Neural crest cell (in vitro differentiated cells): ENCODE measurements around the gene FOXG1. TPM values are rescaled to one million over a fixed set of nuclear protein-coding genes. Genes with fewer than 3 reads are reported as not detected.

Experiments
- DNase-seq: peaks from one replicate; pipeline ENCODE4 v3.0.0; 2021; ENCODE audit warnings: low read depth, mixed read lengths, low spot score
- H3K27ac Mint-ChIP-seq: one replicate; pipeline ENCODE4 v1.8.0; 2021; ENCODE audit warnings: mild to moderate bottlenecking, mixed read lengths; ENCODE audit not compliant: unreplicated experiment
- H3K27me3 Mint-ChIP-seq: 2 replicates; pipeline ENCODE4 v1.8.0; 2021; ENCODE audit warnings: low read depth, mild to moderate bottlenecking, mixed read lengths
- H3K36me3 Mint-ChIP-seq: 2 replicates; pipeline ENCODE4 v1.8.0; 2021; ENCODE audit warnings: low read depth, mild to moderate bottlenecking, mixed read lengths
- H3K4me1 Mint-ChIP-seq: 2 replicates; pipeline ENCODE4 v1.8.0; 2021; ENCODE audit warnings: mixed read lengths
- H3K4me3 Mint-ChIP-seq: one replicate; pipeline ENCODE4 v1.8.0; 2021; ENCODE audit warnings: mild to moderate bottlenecking, mixed read lengths
- H3K9me3 Mint-ChIP-seq: 2 replicates; pipeline ENCODE4 v1.8.0; 2021; ENCODE audit warnings: mixed read lengths
- CTCF ChIP-seq: fragments of 200-600 bp; sonication (generic); conservative IDR thresholded peaks from 2 replicates; pipeline ENCODE4 v1.5.0; 2021; ENCODE audit warnings: antibody characterized with exemption, mild to moderate bottlenecking
- total RNA-seq: library from RNA; stranded (reverse); gene quantifications from 2 replicates; pipeline ENCODE4 v1.2.1, GENCODE V29; 2021

FOXG1 gene
- total RNA-seq, 1 donor from 2014 or later: not detected

- Mint-ChIP-seq H3K27me3 (peaks cover 100% of the 10 kb centered on the region), H3K4me1 (peaks cover 12% of the 10 kb centered on the region), H3K4me3 (peak overlapping the region; percentile 52), H3K36me3 (peaks cover 2% of the 10 kb centered on the region), H3K9me3 (no peaks in the 10 kb centered on the region), H3K27ac (no peak overlapping the region)
- DNase-seq: no peak
- TF ChIP-seq CTCF: no peak
Measured at GRCh38 chr14:28758885-28759652, 7.5 kb upstream of the FOXG1 start.

GRCh38 chr14:28759653-28760313 lies 6.8 kb upstream of the FOXG1 start:
- Mint-ChIP-seq H3K9me3 (no peaks in the 10 kb centered on the region), H3K4me1 (peaks cover 12% of the 10 kb centered on the region), H3K4me3 (peak overlapping the region; percentile 52), H3K27me3 (peaks cover 100% of the 10 kb centered on the region), H3K36me3 (peaks cover 2% of the 10 kb centered on the region), H3K27ac (no peak overlapping the region)
- DNase-seq: no peak
- no peak for TF ChIP-seq CTCF

- no peak overlapping the region for H3K4me3 Mint-ChIP-seq
- H3K27me3 Mint-ChIP-seq: peaks cover 100% of the 10 kb centered on the region
- no peak overlapping the region for H3K27ac Mint-ChIP-seq
- peaks cover 16% of the 10 kb centered on the region for H3K4me1 Mint-ChIP-seq
- DNase-seq: no peak
- no peaks in the 10 kb centered on the region for H3K9me3 Mint-ChIP-seq
- H3K36me3 Mint-ChIP-seq: peaks cover 4% of the 10 kb centered on the region
- TF ChIP-seq CTCF: no peak
Measured at GRCh38 chr14:28760431-28760996, 6.1 kb upstream of the FOXG1 start.

DNA sequence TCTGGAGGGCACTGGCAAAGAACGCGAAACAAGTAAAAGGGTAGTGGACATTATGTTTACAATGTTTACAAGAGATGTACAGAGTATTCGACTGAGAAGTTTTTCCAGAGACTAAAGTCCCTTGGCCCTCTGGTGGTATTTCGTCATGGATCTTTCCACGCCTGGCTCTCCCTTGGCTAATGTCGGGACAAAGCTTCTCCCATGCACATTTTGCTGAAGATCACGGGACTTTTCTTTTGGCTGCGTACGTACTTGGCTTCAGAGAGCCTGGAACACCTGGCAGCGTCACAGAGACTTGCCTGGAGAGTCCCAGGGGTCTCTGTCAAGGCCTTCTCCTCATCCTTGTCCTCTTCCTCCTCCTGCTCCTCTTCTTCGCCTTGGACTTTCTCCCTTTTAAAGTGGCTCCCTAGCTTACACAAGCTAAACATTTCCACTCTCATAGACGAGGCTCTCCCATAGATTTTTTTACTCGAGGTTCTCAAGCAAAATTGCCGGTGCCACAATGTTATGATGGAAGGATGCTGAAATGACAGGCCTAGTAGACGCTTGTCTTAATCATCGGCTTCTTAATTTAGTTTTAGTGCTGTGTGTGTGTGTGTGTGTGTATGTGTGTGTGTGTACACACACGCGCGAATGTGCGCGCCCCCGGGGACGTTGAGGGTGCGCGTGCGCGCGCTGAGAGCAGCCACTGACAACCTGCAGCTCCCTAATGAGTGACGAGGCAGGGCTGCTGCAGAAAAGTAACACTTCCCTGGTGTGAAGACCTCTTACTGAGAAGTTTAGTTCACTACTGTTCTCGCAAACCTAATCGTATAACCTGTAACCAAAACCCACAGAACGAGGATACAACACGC lies 4.9 kb upstream of the FOXG1 start:
- DNase-seq: no peak
- Mint-ChIP-seq H3K4me1 (peaks cover 22% of the 10 kb centered on the region), H3K27me3 (peaks cover 99% of the 10 kb centered on the region), H3K4me3 (no peak overlapping the region), H3K9me3 (no peaks in the 10 kb centered on the region), H3K27ac (no peak overlapping the region), H3K36me3 (peaks cover 4% of the 10 kb centered on the region)
- TF ChIP-seq CTCF: no peak

- DNase-seq: no peak
- peaks cover 98% of the 10 kb centered on the region for H3K27me3 Mint-ChIP-seq
- H3K4me3 Mint-ChIP-seq: no peak overlapping the region
- no peak overlapping the region for H3K27ac Mint-ChIP-seq
- H3K9me3 Mint-ChIP-seq: no peaks in the 10 kb centered on the region
- H3K4me1 Mint-ChIP-seq: peaks cover 18% of the 10 kb centered on the region
- TF ChIP-seq CTCF: no peak
- peaks cover 4% of the 10 kb centered on the region for H3K36me3 Mint-ChIP-seq
Measured at GRCh38 chr14:28762303-28762954, 4.2 kb upstream of the FOXG1 start.
